ENCODE data around the gene PFKFB3. TPM values are rescaled to one million over a fixed set of nuclear protein-coding genes. Genes with fewer than 3 reads are reported as not detected.

The PFKFB3 gene
- total RNA-seq, 1 experiment from 2014 or later: 36.8 TPM

GRCh38 chr10:6299743-6300105, 97.0 kb downstream of the PFKFB3 start:
- no peak overlapping the region for H2AFZ ChIP-seq (ENCODE audit: low read length)
- WGBS (ENCODE audit: extremely low coverage, insufficient read length, low lambda C conversion rate): no CpG with 5 or more reads among the region's 2 CpGs

More at GRCh38 chr10:6299743-6300105, 97.0 kb downstream of the PFKFB3 start:
- H3K9me3 ChIP-seq (ENCODE audit: control insufficient read depth, low read depth, low read length): no peaks in the 10 kb centered on the region
- no peak overlapping the region for H2BK20ac ChIP-seq (ENCODE audit: low read depth, low read length, poor library complexity, severe bottlenecking)
- no peak overlapping the region for H3K9ac ChIP-seq (ENCODE audit: extremely low read depth, insufficient read length, low read length)
- no peak overlapping the region for H3T11ph ChIP-seq (ENCODE audit: low read length)
- no peak overlapping the region for H3K4me2 ChIP-seq (ENCODE audit: insufficient read depth, insufficient read length, low read length)
- H2BK5ac ChIP-seq (ENCODE audit: insufficient read length, low read length): no peak overlapping the region
- H3K79me1 ChIP-seq (ENCODE audit: insufficient read depth, low read depth, low read length, poor library complexity, severe bottlenecking): no peaks in the 10 kb centered on the region
- no peak overlapping the region for H2BK15ac ChIP-seq (ENCODE audit: low read depth, low read length)
- Mint-ChIP-seq H3K4me1 (peaks cover 5 to 7% of the 10 kb centered on the region in 2 experiments; a peak in 1 of 4 replicates), H3K9me3 (peaks cover 0 to 3% of the 10 kb centered on the region in 2 experiments; a peak in 1 of 5 replicates), H3K4me3 (no peak overlapping the region), H3K27ac (no peak overlapping the region; a peak in 1 of 7 replicates), H3K36me3 (ENCODE audit: insufficient read depth in 1 of 3, low read depth in 3 of 3) (no peaks in the 10 kb centered on the region; a peak in 1 of 7 replicates), H3K27me3 (ENCODE audit: low read depth) (peaks cover 2% of the 10 kb centered on the region)
- H3K79me2 ChIP-seq (ENCODE audit: insufficient read depth, low read length): no peaks in the 10 kb centered on the region
- H4K91ac ChIP-seq (ENCODE audit: insufficient read length, low read depth, low read length): no peak overlapping the region
- H3K56ac ChIP-seq (ENCODE audit: insufficient read length, low read depth, low read length): no peak overlapping the region
- H3K23ac ChIP-seq (ENCODE audit: insufficient read length, low read depth, low read length): no peak overlapping the region
- no peaks in the 10 kb centered on the region for H3K4me1 ChIP-seq (ENCODE audit: insufficient read depth, low read length)
- H4K20me1 ChIP-seq (ENCODE audit: control insufficient read depth, insufficient read depth, insufficient read length): peaks cover 2% of the 10 kb centered on the region
- no peak overlapping the region for H3K27ac ChIP-seq (ENCODE audit: insufficient read length, low read depth, low read length)
- no peak for DNase-seq
- H4K5ac ChIP-seq (ENCODE audit: insufficient read length, low read depth, low read length): no peak overlapping the region
- H3K27me3 ChIP-seq (ENCODE audit: insufficient read depth, low read length): no peaks in the 10 kb centered on the region
- H3K23me2 ChIP-seq (ENCODE audit: insufficient read length, low read depth, low read length, poor library complexity, severe bottlenecking): no peaks in the 10 kb centered on the region
- no peak overlapping the region for H2AK5ac ChIP-seq (ENCODE audit: insufficient read length, low read length)
- no peak overlapping the region for H3K18ac ChIP-seq (ENCODE audit: insufficient read length, low read depth, low read length)
- H2BK12ac ChIP-seq (ENCODE audit: insufficient read length, low read depth, low read length): no peak overlapping the region
- H2BK120ac ChIP-seq (ENCODE audit: low read depth, low read length, poor library complexity, severe bottlenecking): no peak overlapping the region
- no peak overlapping the region for H3K4ac ChIP-seq (ENCODE audit: low read depth, low read length)
- no peak for TF ChIP-seq CTCF (conservative IDR thresholded peaks at IDR 0.05)
- no peak overlapping the region for H4K8ac ChIP-seq (replicated peaks; ENCODE audit: insufficient read length, low read depth, low read length)
- H3K14ac ChIP-seq (ENCODE audit: insufficient read depth, low read length): no peak overlapping the region

Data from H9 (cell line).